Activated CD4-positive, alpha-beta T cell treated with anti-CD3 and anti-CD28 coated beads, Interleukin-2, amount 10 ng/mL, durations not matched to agents 7 days and 5 days (primary cell): ENCODE results near the gene ANO6. TPM values are rescaled to one million over a fixed set of nuclear protein-coding genes. Genes with fewer than 3 reads are reported as not detected.

ENCODE experiments used
- CTCF ChIA-PET: fragments of 350-600 bp; sonication (Branson Sonifier 250); formaldehyde crosslinking; loops from one replicate; lab custom pipeline; 2021; ENCODE audit warnings: antibody characterized with exemption; lab: Charles Lee
- POLR2A ChIA-PET: fragments of 350-600 bp; sonication (Branson Sonifier 250); formaldehyde crosslinking; loops from one replicate; lab custom pipeline; 2021; ENCODE audit warnings: antibody characterized with exemption; lab: Charles Lee
- DNase-seq: peaks from one replicate; pipeline ENCODE4 v3.0.0-alpha.2; 2020
- H3K27ac Mint-ChIP-seq: one replicate; pipeline ENCODE4 v1.8.0; 2021; ENCODE audit warnings: mild to moderate bottlenecking, moderate library complexity, mixed read lengths
- H3K27me3 Mint-ChIP-seq: one replicate; pipeline ENCODE4 v1.8.0; 2021; ENCODE audit warnings: mixed read lengths
- H3K36me3 Mint-ChIP-seq: one replicate; pipeline ENCODE4 v1.8.0; 2021; ENCODE audit warnings: low read depth, mixed read lengths
- H3K4me1 Mint-ChIP-seq: one replicate; pipeline ENCODE4 v1.8.0; 2021; ENCODE audit warnings: mixed read lengths
- H3K4me3 Mint-ChIP-seq: one replicate; pipeline ENCODE4 v1.8.0; 2021; ENCODE audit warnings: mild to moderate bottlenecking, moderate library complexity, mixed read lengths
- H3K9me3 Mint-ChIP-seq: one replicate; pipeline ENCODE4 v1.8.0; 2021; ENCODE audit warnings: mixed read lengths
- total RNA-seq, 2 experiments: library from RNA; stranded (reverse); gene quantifications; one replicate each; pipeline ENCODE4 v1.2.3, GENCODE V29; 2021

The ANO6 gene
- total RNA-seq, 2 experiments from 2014 or later = 27.3 to 32.0 TPM

- ChIA-PET POLR2A (no interaction called here), CTCF (interaction anchor here (1.6 kb wide), 1 partner anchor 11 kb away, joined by 4 read pairs; no protein-coding TSS in a partner anchor)
- Mint-ChIP-seq H3K9me3 (peaks cover 3% of the 10 kb centered on the region), H3K27me3 (no peaks in the 10 kb centered on the region), H3K4me3 (no peak overlapping the region), H3K4me1 (peaks cover 12% of the 10 kb centered on the region), H3K36me3 (peaks cover 56% of the 10 kb centered on the region), H3K27ac (no peak overlapping the region)
- no peak for DNase-seq
These were observed 138.0 kb downstream of the ANO6 start for GRCh38 chr12:45353944-45354343.

GRCh38 chr12:45354399-45354798, 138.5 kb downstream of the ANO6 start:
- H3K36me3 Mint-ChIP-seq = peaks cover 55% of the 10 kb centered on the region
- CTCF ChIA-PET = interaction anchor here (1.6 kb wide), 1 partner anchor 11 kb away, joined by 4 read pairs; no protein-coding TSS in a partner anchor
- H3K27me3 Mint-ChIP-seq = no peaks in the 10 kb centered on the region
- DNase-seq = no peak
- H3K4me1 Mint-ChIP-seq = peaks cover 12% of the 10 kb centered on the region
- H3K4me3 Mint-ChIP-seq = no peak overlapping the region
- H3K27ac Mint-ChIP-seq = no peak overlapping the region
- H3K9me3 Mint-ChIP-seq = peaks cover 3% of the 10 kb centered on the region
- POLR2A ChIA-PET = no interaction called here

GRCh38 chr12:45355730-45356129, 139.8 kb downstream of the ANO6 start:
- Mint-ChIP-seq H3K27ac (no peak overlapping the region), H3K9me3 (no peaks in the 10 kb centered on the region), H3K4me1 (peaks cover 12% of the 10 kb centered on the region), H3K36me3 (peaks cover 52% of the 10 kb centered on the region), H3K27me3 (no peaks in the 10 kb centered on the region), H3K4me3 (no peak overlapping the region)
- CTCF ChIA-PET = interaction anchor here (1.6 kb wide), 1 partner anchor 12 kb away, joined by 4 read pairs; no protein-coding TSS in a partner anchor
- no peak for DNase-seq
- POLR2A ChIA-PET = no interaction called here

GRCh38 chr12:45356822-45357538, 141.1 kb downstream of the ANO6 start:
- no peak overlapping the region for H3K27ac Mint-ChIP-seq
- ChIA-PET CTCF (interaction anchor here (0.7 kb wide), 1 partner anchor 78 kb away, joined by 3 read pairs; no protein-coding TSS in a partner anchor), POLR2A (no interaction called here)
- no peaks in the 10 kb centered on the region for H3K9me3 Mint-ChIP-seq
- peaks cover 48% of the 10 kb centered on the region for H3K36me3 Mint-ChIP-seq
- no peak overlapping the region for H3K4me3 Mint-ChIP-seq
- H3K27me3 Mint-ChIP-seq = no peaks in the 10 kb centered on the region
- peaks cover 12% of the 10 kb centered on the region for H3K4me1 Mint-ChIP-seq
- no peak for DNase-seq

- ChIA-PET CTCF (interaction anchor here (0.7 to 1.2 kb wide), 2 partner anchors 18 to 78 kb away, joined by 3 read pairs; no protein-coding TSS in a partner anchor), POLR2A (no interaction called here)
- DNase-seq = no peak
- Mint-ChIP-seq H3K27me3 (no peaks in the 10 kb centered on the region), H3K9me3 (no peaks in the 10 kb centered on the region), H3K36me3 (peaks cover 48% of the 10 kb centered on the region), H3K4me3 (no peak overlapping the region), H3K4me1 (peaks cover 12% of the 10 kb centered on the region), H3K27ac (no peak overlapping the region)
These were observed 141.9 kb downstream of the ANO6 start for GRCh38 chr12:45357539-45358417.

GRCh38 chr12:45362291-45362690, 146.4 kb downstream of the ANO6 start:
- peaks cover 16% of the 10 kb centered on the region for H3K9me3 Mint-ChIP-seq
- ChIA-PET POLR2A (no interaction called here), CTCF (no interaction called here)
- H3K4me3 Mint-ChIP-seq = no peak overlapping the region
- no peaks in the 10 kb centered on the region for H3K27me3 Mint-ChIP-seq
- no peaks in the 10 kb centered on the region for H3K4me1 Mint-ChIP-seq
- no peak overlapping the region for H3K27ac Mint-ChIP-seq
- H3K36me3 Mint-ChIP-seq = peaks cover 43% of the 10 kb centered on the region
- DNase-seq = no peak

- ChIA-PET POLR2A (no interaction called here), CTCF (no interaction called here)
- Mint-ChIP-seq H3K9me3 (peaks cover 16% of the 10 kb centered on the region), H3K4me3 (no peak overlapping the region), H3K27ac (no peak overlapping the region), H3K4me1 (no peaks in the 10 kb centered on the region), H3K36me3 (peaks cover 44% of the 10 kb centered on the region), H3K27me3 (no peaks in the 10 kb centered on the region)
- no peak for DNase-seq
These were observed 148.0 kb downstream of the ANO6 start for GRCh38 chr12:45363903-45364302.

- no peak for DNase-seq
- ChIA-PET POLR2A (no interaction called here), CTCF (interaction anchor here (1.4 kb wide), 1 partner anchor 14 kb away, joined by 3 read pairs; no protein-coding TSS in a partner anchor)
- no peak overlapping the region for H3K4me3 Mint-ChIP-seq
- H3K4me1 Mint-ChIP-seq = peaks cover 1% of the 10 kb centered on the region
- H3K9me3 Mint-ChIP-seq = peaks cover 11% of the 10 kb centered on the region
- H3K36me3 Mint-ChIP-seq = peaks cover 33% of the 10 kb centered on the region
- H3K27ac Mint-ChIP-seq = no peak overlapping the region
- H3K27me3 Mint-ChIP-seq = no peaks in the 10 kb centered on the region
These were observed 153.1 kb downstream of the ANO6 start for GRCh38 chr12:45368841-45369489.

GRCh38 chr12:45377815-45378214, 161.9 kb downstream of the ANO6 start:
- Mint-ChIP-seq H3K9me3 (no peaks in the 10 kb centered on the region), H3K4me1 (no peaks in the 10 kb centered on the region), H3K27me3 (no peaks in the 10 kb centered on the region), H3K27ac (no peak overlapping the region), H3K4me3 (no peak overlapping the region), H3K36me3 (peaks cover 17% of the 10 kb centered on the region)
- CTCF ChIA-PET = no interaction called here
- POLR2A ChIA-PET = no interaction called here
- DNase-seq = no peak

GRCh38 chr12:45379261-45379660, 163.4 kb downstream of the ANO6 start:
- no peak overlapping the region for H3K27ac Mint-ChIP-seq
- no peaks in the 10 kb centered on the region for H3K9me3 Mint-ChIP-seq
- POLR2A ChIA-PET = no interaction called here
- peaks cover 27% of the 10 kb centered on the region for H3K36me3 Mint-ChIP-seq
- no peak for DNase-seq
- no peak overlapping the region for H3K4me3 Mint-ChIP-seq
- no peaks in the 10 kb centered on the region for H3K4me1 Mint-ChIP-seq
- H3K27me3 Mint-ChIP-seq = no peaks in the 10 kb centered on the region
- CTCF ChIA-PET = no interaction called here

- Mint-ChIP-seq H3K4me3 (no peak overlapping the region), H3K9me3 (no peaks in the 10 kb centered on the region), H3K27ac (no peak overlapping the region), H3K36me3 (peaks cover 41% of the 10 kb centered on the region), H3K4me1 (no peaks in the 10 kb centered on the region), H3K27me3 (no peaks in the 10 kb centered on the region)
- POLR2A ChIA-PET = no interaction called here
- DNase-seq = no peak
- CTCF ChIA-PET = no interaction called here
These were observed 165.5 kb downstream of the ANO6 start for GRCh38 chr12:45381351-45381750.

GRCh38 chr12:45388545-45388944, 172.7 kb downstream of the ANO6 start:
- CTCF ChIA-PET = interaction anchor here (0.8 to 1.0 kb wide), 2 partner anchors 16 to 128 kb away, joined by 3 read pairs; no protein-coding TSS in a partner anchor
- no peak for DNase-seq

More at GRCh38 chr12:45388545-45388944, 172.7 kb downstream of the ANO6 start:
- Mint-ChIP-seq H3K36me3 (peaks cover 43% of the 10 kb centered on the region), H3K4me1 (no peaks in the 10 kb centered on the region), H3K9me3 (peaks cover 4% of the 10 kb centered on the region), H3K27me3 (no peaks in the 10 kb centered on the region), H3K27ac (no peak overlapping the region), H3K4me3 (no peak overlapping the region)
- POLR2A ChIA-PET = no interaction called here
